ENCODE data around the gene SCN4B.

DNA sequence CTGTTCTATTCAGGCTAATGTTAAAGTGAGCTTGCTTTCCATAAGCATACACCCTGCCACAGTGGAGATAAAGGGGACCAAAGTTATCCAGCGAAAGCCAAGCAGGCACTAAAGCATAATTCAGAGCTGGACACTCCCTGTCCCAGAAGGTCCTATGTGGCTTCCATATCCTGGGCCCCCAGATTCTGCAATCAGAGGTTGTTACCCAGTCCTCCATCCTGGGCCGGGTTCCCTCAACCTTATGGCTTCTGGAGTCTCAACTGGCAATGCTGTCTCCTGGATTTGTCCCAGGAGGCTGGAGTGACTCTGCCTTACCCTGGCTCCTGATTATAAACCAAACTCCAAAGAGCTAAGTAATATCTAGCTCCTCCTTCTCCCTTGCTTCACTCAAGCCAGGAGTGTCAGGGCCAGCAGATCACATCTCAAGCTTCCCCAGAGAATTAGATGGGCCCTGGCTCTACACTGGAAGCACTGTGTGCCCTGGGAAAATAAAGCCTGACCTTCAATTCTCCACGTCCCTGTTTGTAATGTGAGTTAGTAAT is 51.9 kb downstream of the SCN4B start:
- TF ChIP-seq, protein P1, sequence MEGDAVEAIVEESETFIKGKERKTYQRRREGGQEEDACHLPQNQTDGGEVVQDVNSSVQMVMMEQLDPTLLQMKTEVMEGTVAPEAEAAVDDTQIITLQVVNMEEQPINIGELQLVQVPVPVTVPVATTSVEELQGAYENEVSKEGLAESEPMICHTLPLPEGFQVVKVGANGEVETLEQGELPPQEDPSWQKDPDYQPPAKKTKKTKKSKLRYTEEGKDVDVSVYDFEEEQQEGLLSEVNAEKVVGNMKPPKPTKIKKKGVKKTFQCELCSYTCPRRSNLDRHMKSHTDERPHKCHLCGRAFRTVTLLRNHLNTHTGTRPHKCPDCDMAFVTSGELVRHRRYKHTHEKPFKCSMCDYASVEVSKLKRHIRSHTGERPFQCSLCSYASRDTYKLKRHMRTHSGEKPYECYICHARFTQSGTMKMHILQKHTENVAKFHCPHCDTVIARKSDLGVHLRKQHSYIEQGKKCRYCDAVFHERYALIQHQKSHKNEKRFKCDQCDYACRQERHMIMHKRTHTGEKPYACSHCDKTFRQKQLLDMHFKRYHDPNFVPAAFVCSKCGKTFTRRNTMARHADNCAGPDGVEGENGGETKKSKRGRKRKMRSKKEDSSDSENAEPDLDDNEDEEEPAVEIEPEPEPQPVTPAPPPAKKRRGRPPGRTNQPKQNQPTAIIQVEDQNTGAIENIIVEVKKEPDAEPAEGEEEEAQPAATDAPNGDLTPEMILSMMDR (IDR thresholded peaks at IDR 0.05; ENCODE audit: low read depth, low read length, missing input control): no peak
- TF ChIP-seq HNF4G (IDR thresholded peaks at IDR 0.05) (no peak), GABPA (IDR thresholded peaks at IDR 0.05 in 1 of 2, conservative IDR thresholded peaks at IDR 0.05 in 1 of 2) (no peak), FOXA1 (IDR thresholded peaks at IDR 0.05) (no peak), RAD21 (IDR thresholded peaks at IDR 0.05) (no peak), SP1 (IDR thresholded peaks at IDR 0.05) (no peak), NR2F2 (IDR thresholded peaks at IDR 0.05) (no peak)
- TF ChIP-seq, protein P2, sequence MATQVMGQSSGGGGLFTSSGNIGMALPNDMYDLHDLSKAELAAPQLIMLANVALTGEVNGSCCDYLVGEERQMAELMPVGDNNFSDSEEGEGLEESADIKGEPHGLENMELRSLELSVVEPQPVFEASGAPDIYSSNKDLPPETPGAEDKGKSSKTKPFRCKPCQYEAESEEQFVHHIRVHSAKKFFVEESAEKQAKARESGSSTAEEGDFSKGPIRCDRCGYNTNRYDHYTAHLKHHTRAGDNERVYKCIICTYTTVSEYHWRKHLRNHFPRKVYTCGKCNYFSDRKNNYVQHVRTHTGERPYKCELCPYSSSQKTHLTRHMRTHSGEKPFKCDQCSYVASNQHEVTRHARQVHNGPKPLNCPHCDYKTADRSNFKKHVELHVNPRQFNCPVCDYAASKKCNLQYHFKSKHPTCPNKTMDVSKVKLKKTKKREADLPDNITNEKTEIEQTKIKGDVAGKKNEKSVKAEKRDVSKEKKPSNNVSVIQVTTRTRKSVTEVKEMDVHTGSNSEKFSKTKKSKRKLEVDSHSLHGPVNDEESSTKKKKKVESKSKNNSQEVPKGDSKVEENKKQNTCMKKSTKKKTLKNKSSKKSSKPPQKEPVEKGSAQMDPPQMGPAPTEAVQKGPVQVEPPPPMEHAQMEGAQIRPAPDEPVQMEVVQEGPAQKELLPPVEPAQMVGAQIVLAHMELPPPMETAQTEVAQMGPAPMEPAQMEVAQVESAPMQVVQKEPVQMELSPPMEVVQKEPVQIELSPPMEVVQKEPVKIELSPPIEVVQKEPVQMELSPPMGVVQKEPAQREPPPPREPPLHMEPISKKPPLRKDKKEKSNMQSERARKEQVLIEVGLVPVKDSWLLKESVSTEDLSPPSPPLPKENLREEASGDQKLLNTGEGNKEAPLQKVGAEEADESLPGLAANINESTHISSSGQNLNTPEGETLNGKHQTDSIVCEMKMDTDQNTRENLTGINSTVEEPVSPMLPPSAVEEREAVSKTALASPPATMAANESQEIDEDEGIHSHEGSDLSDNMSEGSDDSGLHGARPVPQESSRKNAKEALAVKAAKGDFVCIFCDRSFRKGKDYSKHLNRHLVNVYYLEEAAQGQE (IDR thresholded peaks at IDR 0.05): no peak
